Activated CD4-positive, alpha-beta T cell treated with anti-CD3 and anti-CD28 coated beads, Interleukin-2, amount 10 ng/mL, durations not matched to agents 7 days and 5 days (primary cell): ENCODE data around the gene BNIP5. TPM values are rescaled to one million over a fixed set of nuclear protein-coding genes. Genes with fewer than 3 reads are reported as not detected.

Source experiments
- CTCF ChIA-PET: fragments of 350-600 bp; sonication (Branson Sonifier 250); formaldehyde crosslinking; loops from one replicate; lab custom pipeline; 2021; ENCODE audit warnings: antibody characterized with exemption; lab: Charles Lee
- POLR2A ChIA-PET: fragments of 350-600 bp; sonication (Branson Sonifier 250); formaldehyde crosslinking; loops from one replicate; lab custom pipeline; 2021; ENCODE audit warnings: antibody characterized with exemption; lab: Charles Lee
- DNase-seq: peaks from one replicate; pipeline ENCODE4 v3.0.0-alpha.2; 2020
- H3K27ac Mint-ChIP-seq: one replicate; pipeline ENCODE4 v1.8.0; 2021; ENCODE audit warnings: mild to moderate bottlenecking, moderate library complexity, mixed read lengths
- H3K27me3 Mint-ChIP-seq: one replicate; pipeline ENCODE4 v1.8.0; 2021; ENCODE audit warnings: mixed read lengths
- H3K36me3 Mint-ChIP-seq: one replicate; pipeline ENCODE4 v1.8.0; 2021; ENCODE audit warnings: low read depth, mixed read lengths
- H3K4me1 Mint-ChIP-seq: one replicate; pipeline ENCODE4 v1.8.0; 2021; ENCODE audit warnings: mixed read lengths
- H3K4me3 Mint-ChIP-seq: one replicate; pipeline ENCODE4 v1.8.0; 2021; ENCODE audit warnings: mild to moderate bottlenecking, moderate library complexity, mixed read lengths
- H3K9me3 Mint-ChIP-seq: one replicate; pipeline ENCODE4 v1.8.0; 2021; ENCODE audit warnings: mixed read lengths
- total RNA-seq, 2 experiments: library from RNA; stranded (reverse); gene quantifications; one replicate each; pipeline ENCODE4 v1.2.3, GENCODE V29; 2021

BNIP5 gene
- total RNA-seq, 2 experiments from 2014 or later, result not detected

DNA sequence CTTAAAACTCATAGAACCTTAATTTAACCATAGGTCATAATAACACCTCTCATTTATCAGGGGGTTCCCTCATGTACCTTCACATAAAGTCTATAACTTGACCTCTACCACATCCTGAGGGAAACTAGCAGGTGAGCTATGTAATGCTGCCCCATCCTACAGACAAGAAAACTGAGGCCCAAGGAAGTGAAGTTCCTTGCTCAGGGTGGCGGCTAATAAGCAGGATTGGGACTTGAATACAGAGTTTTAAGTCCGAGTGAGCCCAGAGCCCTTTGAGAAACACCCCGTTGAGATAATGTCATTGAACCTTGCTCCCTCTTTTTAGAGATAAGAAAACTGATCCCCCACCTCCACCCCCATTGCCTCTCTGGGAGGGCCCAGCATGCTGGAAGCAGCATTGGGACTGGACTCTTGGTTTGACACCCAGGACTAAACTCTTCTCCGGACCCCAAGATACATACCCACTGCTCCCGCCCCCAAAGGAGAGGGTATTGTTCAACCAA lies 429 bp downstream of the BNIP5 start:
- DNase-seq, result no peak
- no peaks in the 10 kb centered on the region for H3K36me3 Mint-ChIP-seq
- CTCF ChIA-PET, result interaction anchor here (0.9 to 1.1 kb wide), 2 partner anchors 16 to 422 kb away, joined by 3 to 4 read pairs; no protein-coding TSS in a partner anchor
- peaks cover 54% of the 10 kb centered on the region for H3K27me3 Mint-ChIP-seq
- POLR2A ChIA-PET, result no interaction called here
- H3K4me1 Mint-ChIP-seq, result peaks cover 11% of the 10 kb centered on the region
- H3K9me3 Mint-ChIP-seq, result no peaks in the 10 kb centered on the region
- H3K4me3 Mint-ChIP-seq, result no peak overlapping the region
- no peak overlapping the region for H3K27ac Mint-ChIP-seq

DNA sequence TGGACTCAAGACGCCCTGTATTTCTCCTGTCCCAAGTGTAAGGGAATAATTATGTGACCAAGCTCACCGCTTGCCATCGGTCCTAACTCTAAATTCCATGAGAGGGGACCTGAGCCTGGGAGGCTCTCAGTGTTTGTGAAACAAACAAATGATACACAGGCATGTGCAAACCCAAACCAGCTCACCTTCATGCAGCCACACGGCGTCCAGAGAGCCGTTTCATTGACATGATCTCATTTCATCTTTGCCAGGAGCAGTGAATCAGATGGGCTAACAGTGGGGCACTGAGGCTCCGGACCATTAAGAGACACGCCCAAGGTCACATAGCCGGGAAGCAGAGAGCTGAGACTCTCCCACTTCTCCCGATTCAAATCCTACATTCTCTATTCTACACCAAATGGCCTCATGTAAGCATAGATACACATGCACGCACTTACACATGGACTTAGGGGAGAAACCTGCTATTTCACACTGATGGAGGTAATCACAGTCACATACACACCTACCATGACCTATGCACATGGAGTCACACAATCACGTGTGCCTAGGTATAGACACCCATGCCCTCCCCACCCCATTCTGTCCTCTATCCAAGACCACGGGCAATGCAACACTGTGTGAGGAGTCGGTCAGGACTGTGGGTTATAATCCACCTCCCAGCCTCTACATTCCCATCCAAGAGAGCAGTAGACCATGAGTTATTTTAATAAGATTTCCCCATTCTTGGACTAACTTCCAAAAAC lies 1.1 kb downstream of the BNIP5 start:
- ChIA-PET CTCF (interaction anchor here (1.1 kb wide), 1 partner anchor 423 kb away, joined by 3 read pairs; no protein-coding TSS in a partner anchor), POLR2A (no interaction called here)
- peaks cover 51% of the 10 kb centered on the region for H3K27me3 Mint-ChIP-seq
- no peaks in the 10 kb centered on the region for H3K9me3 Mint-ChIP-seq
- peaks cover 7% of the 10 kb centered on the region for H3K4me1 Mint-ChIP-seq
- no peak overlapping the region for H3K27ac Mint-ChIP-seq
- no peak for DNase-seq
- H3K4me3 Mint-ChIP-seq, result no peak overlapping the region
- H3K36me3 Mint-ChIP-seq, result no peaks in the 10 kb centered on the region

DNA sequence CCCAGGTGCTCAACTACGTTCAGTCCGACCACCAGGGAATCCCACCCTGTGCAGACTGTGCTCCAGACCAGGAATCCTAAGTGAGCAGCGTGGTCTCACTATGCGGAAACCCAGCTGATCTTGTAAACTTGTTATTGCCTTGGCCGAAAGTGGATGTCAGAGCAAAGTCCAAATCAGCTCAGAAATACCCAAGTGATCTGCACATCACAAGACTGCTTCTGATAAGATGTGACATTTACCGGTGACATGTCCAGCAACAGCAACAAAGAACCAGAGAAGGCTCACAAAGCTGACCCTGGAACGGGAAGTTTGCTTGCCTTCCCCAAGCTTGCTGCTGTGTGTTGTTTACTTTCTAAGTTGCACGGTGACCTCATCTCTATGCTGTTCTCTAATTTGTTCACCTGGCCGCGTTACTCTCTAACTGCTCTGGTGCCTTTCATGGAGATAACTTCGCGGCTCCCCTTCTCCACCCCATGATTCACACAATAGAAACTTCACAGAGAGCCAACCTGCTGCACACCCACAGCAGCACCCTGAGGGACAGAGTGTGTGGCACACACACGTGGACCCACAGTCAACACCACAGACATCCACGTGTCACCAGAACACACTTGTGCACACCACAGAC lies 1.7 kb downstream of the BNIP5 start:
- H3K9me3 Mint-ChIP-seq, result no peaks in the 10 kb centered on the region
- peaks cover 47% of the 10 kb centered on the region for H3K27me3 Mint-ChIP-seq
- H3K36me3 Mint-ChIP-seq, result no peaks in the 10 kb centered on the region
- POLR2A ChIA-PET, result no interaction called here
- H3K4me1 Mint-ChIP-seq, result peaks cover 5% of the 10 kb centered on the region
- no peak overlapping the region for H3K27ac Mint-ChIP-seq
- DNase-seq, result no peak
- H3K4me3 Mint-ChIP-seq, result no peak overlapping the region
- CTCF ChIA-PET, result interaction anchor here (0.9 kb wide), 1 partner anchor 12 kb away, joined by 3 read pairs; no protein-coding TSS in a partner anchor

DNA sequence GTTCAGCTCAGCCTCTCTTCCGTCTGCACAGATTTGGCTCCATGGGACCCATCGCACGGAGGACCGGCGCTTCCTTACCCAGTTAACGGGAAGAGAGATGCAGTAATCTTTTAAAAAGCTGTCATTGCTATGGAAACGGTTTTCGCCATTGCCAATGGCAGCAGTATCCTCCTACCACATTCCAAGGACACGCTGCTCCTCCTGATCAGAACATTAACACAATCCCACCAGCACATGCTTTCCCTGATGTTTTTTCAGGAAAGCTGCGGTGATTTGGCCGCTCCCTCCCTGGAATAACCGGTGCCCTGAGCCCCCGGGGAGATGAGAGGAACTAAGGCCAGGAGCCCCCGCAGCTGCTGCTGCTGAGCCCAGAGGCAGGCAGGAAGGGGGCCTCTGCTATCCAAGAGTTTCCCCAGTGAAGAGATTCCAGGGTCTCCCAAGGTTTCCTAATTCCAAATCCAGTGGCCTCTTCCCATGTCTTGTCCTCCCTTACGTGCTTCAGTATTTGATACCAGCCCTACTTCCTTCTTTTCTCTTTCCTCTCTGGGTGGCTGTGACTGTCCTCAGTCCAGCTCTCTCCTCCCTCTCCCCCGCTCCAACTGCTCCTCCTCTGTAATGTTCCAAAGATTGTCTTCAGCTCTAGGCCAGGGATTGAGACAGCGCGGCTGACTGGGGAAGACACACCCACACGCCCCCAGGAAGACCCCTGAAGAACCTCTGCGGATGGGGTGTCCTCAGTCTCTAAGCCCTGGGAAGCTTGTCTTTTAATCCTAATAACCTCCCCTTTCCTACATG lies 2.6 kb downstream of the BNIP5 start:
- Mint-ChIP-seq H3K27ac (no peak overlapping the region), H3K27me3 (peaks cover 40% of the 10 kb centered on the region), H3K4me1 (peaks cover 5% of the 10 kb centered on the region), H3K9me3 (no peaks in the 10 kb centered on the region), H3K36me3 (no peaks in the 10 kb centered on the region), H3K4me3 (no peak overlapping the region)
- DNase-seq, result no peak
- POLR2A ChIA-PET, result no interaction called here
- CTCF ChIA-PET, result interaction anchor here (0.9 kb wide), 1 partner anchor 13 kb away, joined by 3 read pairs; no protein-coding TSS in a partner anchor

DNA sequence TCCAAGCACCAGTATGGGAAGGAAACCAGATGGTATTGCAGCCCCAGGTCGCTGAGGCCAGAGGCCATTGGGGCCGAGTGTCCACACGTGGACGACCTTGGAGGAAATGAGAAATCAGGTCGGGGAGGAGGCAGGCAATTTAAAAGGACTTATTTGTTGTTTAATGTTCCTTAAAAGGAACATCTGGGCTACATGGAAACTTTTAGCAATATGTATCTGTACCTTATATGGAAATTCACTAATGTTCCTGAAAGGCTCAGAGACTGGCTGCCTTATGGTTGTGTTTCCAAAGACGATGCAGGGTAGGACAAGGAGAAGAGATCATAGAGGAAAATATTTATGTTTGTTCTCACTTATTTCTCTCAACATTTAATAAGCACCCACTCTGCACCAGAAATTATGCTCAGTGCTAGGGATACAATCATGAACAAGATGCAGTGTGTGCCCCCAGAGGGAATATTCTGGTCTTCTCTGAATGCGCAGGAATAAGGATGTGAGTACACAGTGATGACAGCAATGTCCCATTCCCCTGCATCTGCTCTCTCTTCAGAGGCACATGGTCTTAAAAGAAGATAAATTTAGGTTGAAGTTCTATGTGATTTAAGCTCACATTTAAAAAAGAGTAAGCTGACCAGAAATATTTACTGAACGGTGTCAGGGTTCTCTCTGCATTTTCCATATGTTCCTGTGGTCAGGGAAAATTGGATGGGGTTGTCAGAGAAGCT lies 3.4 kb downstream of the BNIP5 start:
- CTCF ChIA-PET, result interaction anchor here (0.8 kb wide), 1 partner anchor 31 kb away, joined by 3 read pairs; no protein-coding TSS in a partner anchor
- POLR2A ChIA-PET, result no interaction called here
- H3K36me3 Mint-ChIP-seq, result no peaks in the 10 kb centered on the region
- no peak overlapping the region for H3K27ac Mint-ChIP-seq
- no peaks in the 10 kb centered on the region for H3K9me3 Mint-ChIP-seq
- H3K4me1 Mint-ChIP-seq, result peaks cover 5% of the 10 kb centered on the region
- H3K4me3 Mint-ChIP-seq, result no peak overlapping the region
- DNase-seq, result no peak
- H3K27me3 Mint-ChIP-seq, result peaks cover 42% of the 10 kb centered on the region

DNA sequence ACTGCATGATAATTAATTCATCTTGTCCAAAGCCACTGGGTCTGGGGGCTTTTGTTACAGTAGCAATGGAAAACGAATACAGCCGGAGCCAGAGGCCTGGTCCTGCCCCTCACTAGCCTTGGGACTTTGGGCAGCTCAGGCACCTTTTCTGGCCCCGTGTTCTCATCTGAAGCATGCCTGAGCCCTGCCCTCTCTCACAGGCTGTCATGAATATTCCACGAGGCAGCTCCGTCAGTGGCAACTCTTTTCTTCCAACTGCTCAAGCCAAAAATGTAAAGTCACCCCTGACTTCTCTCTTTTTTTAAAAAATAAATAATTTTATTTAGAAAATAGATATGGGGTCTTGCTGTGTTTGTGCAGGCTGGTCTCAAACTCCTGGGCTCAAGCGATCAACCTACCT lies 5.3 kb downstream of the BNIP5 start:
- no peaks in the 10 kb centered on the region for H3K9me3 Mint-ChIP-seq
- no peak for DNase-seq
- no peaks in the 10 kb centered on the region for H3K4me1 Mint-ChIP-seq
- ChIA-PET POLR2A (no interaction called here), CTCF (interaction anchor here (0.9 kb wide), 1 partner anchor 29 kb away, joined by 3 read pairs; no protein-coding TSS in a partner anchor)
- no peaks in the 10 kb centered on the region for H3K36me3 Mint-ChIP-seq
- H3K27ac Mint-ChIP-seq, result no peak overlapping the region
- H3K27me3 Mint-ChIP-seq, result peaks cover 46% of the 10 kb centered on the region
- H3K4me3 Mint-ChIP-seq, result no peak overlapping the region

DNA sequence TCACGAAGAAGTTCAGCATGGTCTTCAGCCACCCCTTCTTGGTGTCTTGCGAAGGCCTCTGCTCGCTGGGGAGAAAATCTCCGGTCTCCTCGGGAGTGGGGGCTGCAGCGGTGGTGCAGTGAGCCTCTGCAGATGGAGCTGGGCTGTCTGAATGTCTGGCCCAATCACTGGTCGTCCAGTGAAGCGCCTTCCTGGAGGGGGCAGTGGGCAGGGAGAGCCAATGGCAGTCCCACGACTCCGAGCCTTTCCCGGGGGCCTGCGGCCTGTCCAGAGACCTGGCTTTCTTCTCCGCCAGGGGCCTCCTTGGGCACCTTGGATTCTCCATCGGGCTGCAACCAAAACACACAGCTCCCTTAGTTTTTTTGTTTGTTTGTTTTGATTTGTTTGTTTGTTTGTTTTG lies 6.3 kb downstream of the BNIP5 start:
- DNase-seq, result no peak
- Mint-ChIP-seq H3K36me3 (no peaks in the 10 kb centered on the region), H3K27me3 (peaks cover 39% of the 10 kb centered on the region), H3K27ac (no peak overlapping the region), H3K9me3 (no peaks in the 10 kb centered on the region), H3K4me1 (no peaks in the 10 kb centered on the region), H3K4me3 (no peak overlapping the region)
- ChIA-PET CTCF (interaction anchor here (1.3 kb wide), 1 partner anchor 11 kb away, joined by 4 read pairs; no protein-coding TSS in a partner anchor), POLR2A (no interaction called here)

DNA sequence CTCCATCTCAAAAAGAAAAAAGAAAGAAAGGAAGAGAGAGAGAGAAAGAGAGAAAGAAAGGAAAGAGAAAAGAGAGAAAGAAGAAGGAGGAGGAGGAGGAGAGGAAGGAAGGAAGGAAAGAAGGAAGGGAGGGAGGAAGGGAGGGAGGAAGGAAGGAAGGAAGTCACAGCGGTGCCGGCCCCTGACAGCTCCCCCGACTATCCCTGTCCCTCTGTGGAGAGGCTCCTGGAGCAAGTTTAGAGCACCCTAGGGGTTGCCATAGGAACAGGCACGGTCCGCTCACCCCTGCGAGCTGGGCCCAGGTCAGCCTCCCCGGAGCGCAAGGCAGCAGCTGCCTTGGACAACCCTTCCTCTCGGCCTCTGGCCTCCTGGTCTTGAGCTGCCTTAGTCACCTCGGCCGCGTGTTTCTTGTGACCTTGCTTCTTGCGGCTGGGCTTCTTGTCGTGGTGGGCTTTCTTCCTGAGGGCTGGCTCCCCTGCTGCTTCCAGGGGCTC lies 6.8 kb downstream of the BNIP5 start:
- no peaks in the 10 kb centered on the region for H3K4me1 Mint-ChIP-seq
- no peaks in the 10 kb centered on the region for H3K36me3 Mint-ChIP-seq
- ChIA-PET POLR2A (no interaction called here), CTCF (interaction anchor here (0.6 to 1.4 kb wide), 4 partner anchors 10 to 26 kb away, joined by 3 to 5 read pairs (median 4); no protein-coding TSS in a partner anchor)
- H3K27ac Mint-ChIP-seq, result no peak overlapping the region
- no peak for DNase-seq
- H3K4me3 Mint-ChIP-seq, result no peak overlapping the region
- no peaks in the 10 kb centered on the region for H3K9me3 Mint-ChIP-seq
- H3K27me3 Mint-ChIP-seq, result peaks cover 33% of the 10 kb centered on the region

DNA sequence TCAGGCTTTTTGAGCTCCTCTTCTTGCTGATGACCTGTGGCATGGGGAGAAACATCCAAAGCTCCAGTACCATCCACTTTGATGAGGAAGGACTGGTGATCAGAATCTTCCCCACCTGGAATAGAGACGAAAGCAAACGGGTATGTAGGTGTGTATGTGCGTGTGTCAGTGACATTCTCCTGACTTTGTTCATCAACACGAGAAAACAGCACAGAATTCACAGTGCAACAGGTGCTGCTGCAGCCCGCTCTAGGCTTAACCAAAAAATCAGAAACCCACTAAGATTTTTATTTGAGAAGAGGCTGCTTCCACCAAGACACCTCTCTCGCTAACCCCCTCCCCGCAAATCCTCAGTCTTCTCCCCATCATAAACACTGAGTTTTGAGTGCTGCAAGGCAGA lies 8.1 kb downstream of the BNIP5 start:
- ChIA-PET CTCF (interaction anchor here (1.4 to 3.9 kb wide), 2 partner anchors 13 to 27 kb away, joined by 5 to 16 read pairs; no protein-coding TSS in a partner anchor), POLR2A (no interaction called here)
- H3K4me3 Mint-ChIP-seq, result no peak overlapping the region

DNA sequence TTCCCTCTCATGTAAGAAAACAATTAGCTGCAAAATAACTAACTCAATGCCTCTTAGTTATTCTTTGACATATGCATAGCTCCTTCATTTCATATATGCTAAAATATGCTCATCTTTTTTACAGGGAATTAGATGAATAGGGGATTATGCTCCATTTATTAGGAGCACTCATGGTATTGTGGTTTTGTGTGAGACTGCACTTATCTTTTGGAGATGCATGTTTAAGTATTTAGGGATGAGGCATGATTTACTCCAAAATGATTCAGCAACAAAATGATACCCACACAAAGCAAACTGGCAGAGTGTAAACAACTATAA lies 8.8 kb downstream of the BNIP5 start:
- H3K36me3 Mint-ChIP-seq, result no peaks in the 10 kb centered on the region
- CTCF ChIA-PET, result interaction anchor here (0.7 to 3.9 kb wide), 3 partner anchors 13 to 522 kb away, joined by 3 to 16 read pairs (median 11); no protein-coding TSS in a partner anchor

More for the DNA sequence above, 8.1 kb downstream of the BNIP5 start:
- Mint-ChIP-seq H3K27me3 (peaks cover 21% of the 10 kb centered on the region), H3K4me1 (no peaks in the 10 kb centered on the region), H3K27ac (no peak overlapping the region), H3K36me3 (no peaks in the 10 kb centered on the region), H3K9me3 (no peaks in the 10 kb centered on the region)
- no peak for DNase-seq

DNA sequence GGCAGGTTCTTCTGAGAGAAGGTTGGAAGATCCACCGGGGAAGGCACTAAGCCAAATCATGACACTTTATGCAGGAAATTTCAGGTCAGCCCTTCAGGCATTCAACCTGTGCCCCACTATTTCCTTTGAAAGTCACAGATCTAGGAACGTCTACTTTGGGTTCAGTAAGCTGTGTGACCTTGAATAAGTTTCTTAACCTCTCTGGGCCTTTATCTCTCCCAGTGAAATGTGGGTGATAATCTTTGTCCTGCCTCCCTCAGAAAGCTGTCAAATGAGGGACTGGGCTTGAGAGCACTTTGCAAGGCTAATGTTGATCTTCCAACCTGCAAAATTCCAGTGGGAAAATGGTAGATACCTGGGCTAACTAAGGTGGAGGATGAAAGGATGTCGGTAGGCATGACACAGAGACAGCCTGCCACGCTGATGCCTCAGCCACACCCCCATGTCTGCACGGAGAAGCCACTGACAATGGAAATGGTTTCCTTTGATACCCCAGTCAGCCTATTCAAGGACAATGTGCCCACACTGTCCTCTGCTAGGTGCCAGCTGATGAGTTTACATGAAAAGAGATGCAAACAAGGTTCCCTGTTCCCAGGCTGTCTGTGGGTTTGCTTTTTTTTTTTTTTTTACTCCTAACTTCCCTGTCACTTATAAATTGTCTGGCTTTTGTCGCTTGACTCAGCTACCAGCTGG lies 9.3 kb downstream of the BNIP5 start:
- POLR2A ChIA-PET, result no interaction called here
- Mint-ChIP-seq H3K27me3 (peaks cover 12% of the 10 kb centered on the region), H3K9me3 (no peaks in the 10 kb centered on the region), H3K4me3 (no peak overlapping the region), H3K4me1 (no peaks in the 10 kb centered on the region), H3K36me3 (no peaks in the 10 kb centered on the region), H3K27ac (no peak overlapping the region)
- peak; percentile 12 for DNase-seq
- CTCF ChIA-PET, result interaction anchor here (0.7 to 3.9 kb wide), 3 partner anchors 14 to 522 kb away, joined by 3 to 16 read pairs (median 11); no protein-coding TSS in a partner anchor

More for the DNA sequence above, 8.8 kb downstream of the BNIP5 start:
- H3K27ac Mint-ChIP-seq, result no peak overlapping the region
- POLR2A ChIA-PET, result no interaction called here
- no peak overlapping the region for H3K4me3 Mint-ChIP-seq
- H3K27me3 Mint-ChIP-seq, result peaks cover 14% of the 10 kb centered on the region
- H3K4me1 Mint-ChIP-seq, result no peaks in the 10 kb centered on the region
- no peaks in the 10 kb centered on the region for H3K9me3 Mint-ChIP-seq
- no peak for DNase-seq
